ENCODE data around the gene GAK. TPM values are rescaled to one million over a fixed set of nuclear protein-coding genes. Genes with fewer than 3 reads are reported as not detected.
"Not testable (repeated sequence)": the region's sequence is repeated elsewhere in the genome, so short reads cannot be mapped to it uniquely, and the experiment has no call there.

Gene GAK
- total RNA-seq, 4 donors from 2014 or later, result 62.3 to 126 (median 85.4) TPM

DNA sequence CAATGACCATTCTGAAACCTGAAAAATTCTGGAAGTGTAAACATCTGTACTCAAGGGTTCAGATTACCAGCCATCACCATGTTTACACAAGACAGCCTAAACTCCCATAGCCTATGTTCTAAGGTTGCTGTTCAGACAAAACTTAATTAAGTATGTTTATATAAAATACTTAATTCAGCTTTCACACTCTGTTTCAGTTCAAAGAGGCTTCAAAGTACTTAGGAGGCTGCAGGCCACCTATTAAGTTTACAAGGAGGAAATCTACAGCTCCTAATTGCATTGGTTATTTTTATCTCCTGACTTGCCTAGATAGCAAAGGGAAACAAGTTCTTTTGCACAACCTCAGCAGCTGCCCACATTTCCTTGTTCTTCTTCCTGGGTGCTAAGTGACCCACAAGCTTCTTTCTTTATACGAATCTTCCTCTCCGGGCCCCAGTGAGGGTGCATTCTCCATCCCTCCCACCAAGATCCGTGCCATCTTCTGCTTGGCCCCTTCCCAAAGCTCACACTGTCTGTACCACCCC, 2.0 kb downstream of the GAK start:
- no peak for TF ChIP-seq CTCF (IDR thresholded peaks at IDR 0.05)
- ATAC-seq (ENCODE audit: low FRiP score), result no peak
- no peak for DNase-seq (ENCODE audit: low spot score)

DNA sequence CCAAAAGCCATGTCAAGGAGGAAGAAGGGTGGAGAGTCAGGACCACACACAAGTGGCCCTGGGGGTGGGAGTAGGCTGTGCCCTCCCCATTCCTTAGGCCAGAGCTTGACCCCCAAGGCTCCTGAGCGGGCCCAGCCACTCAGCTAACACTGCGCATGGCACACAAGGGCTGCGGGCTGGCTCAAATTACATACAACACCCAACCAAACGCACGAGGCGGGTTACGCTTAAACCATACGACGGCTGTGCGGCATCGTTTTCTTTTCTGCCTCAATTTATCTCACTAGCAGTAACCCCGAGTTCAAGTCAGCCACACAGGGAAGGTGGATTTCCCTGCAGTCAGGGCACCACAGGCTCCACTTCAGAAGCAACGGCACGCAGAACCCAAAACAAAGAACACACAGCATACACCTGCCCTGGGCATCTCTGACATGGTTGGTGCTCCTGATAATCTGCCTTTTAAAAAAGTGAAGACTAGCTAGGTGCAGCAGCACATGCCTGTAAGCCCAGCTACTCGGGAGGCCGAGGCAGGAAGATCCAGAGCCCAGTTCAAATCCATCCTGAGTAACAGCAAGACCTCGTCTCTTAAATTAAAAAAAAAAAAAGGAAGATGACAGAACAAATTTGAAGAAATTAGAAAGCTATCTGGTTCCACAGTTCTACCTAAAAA, 2.9 kb downstream of the GAK start:
- no peak for TF ChIP-seq CTCF (IDR thresholded peaks at IDR 0.05)
- no peak for ATAC-seq (ENCODE audit: low FRiP score)
- no peak for DNase-seq (ENCODE audit: low spot score)

DNA sequence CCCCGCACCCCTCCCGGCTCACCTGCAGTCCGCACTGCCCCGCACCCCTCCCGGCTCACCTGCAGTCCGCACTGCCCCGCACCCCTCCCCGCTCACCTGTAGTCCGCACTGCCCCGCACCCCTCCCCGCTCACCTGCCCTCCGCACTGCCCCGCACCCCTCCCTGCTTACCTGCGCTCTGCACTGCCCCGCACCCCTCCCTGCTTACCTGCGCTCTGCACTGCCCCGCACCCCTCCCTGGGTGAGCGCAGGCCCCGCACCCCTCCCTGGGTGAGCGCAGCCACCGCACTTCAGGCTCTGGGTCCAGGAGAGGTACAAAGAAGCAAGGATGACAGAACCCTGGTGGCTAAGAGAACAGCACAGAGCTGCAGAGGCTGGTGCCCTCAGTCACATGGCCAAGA, 4.5 kb downstream of the GAK start:
- not testable (repeated sequence) for ATAC-seq (ENCODE audit: low FRiP score); DNase-seq (ENCODE audit: low spot score)

GRCh38 chr4:926538-926937, 5.6 kb downstream of the GAK start:
- no peak for DNase-seq (ENCODE audit: low spot score)
- no peak for TF ChIP-seq CTCF (IDR thresholded peaks at IDR 0.05)
- ATAC-seq (ENCODE audit: low FRiP score), result no peak

GRCh38 chr4:925771-926500, 6.2 kb downstream of the GAK start:
- TF ChIP-seq CTCF (IDR thresholded peaks at IDR 0.05), result no peak
- no peak for ATAC-seq (ENCODE audit: low FRiP score)
- no peak for DNase-seq (ENCODE audit: low spot score)

DNA sequence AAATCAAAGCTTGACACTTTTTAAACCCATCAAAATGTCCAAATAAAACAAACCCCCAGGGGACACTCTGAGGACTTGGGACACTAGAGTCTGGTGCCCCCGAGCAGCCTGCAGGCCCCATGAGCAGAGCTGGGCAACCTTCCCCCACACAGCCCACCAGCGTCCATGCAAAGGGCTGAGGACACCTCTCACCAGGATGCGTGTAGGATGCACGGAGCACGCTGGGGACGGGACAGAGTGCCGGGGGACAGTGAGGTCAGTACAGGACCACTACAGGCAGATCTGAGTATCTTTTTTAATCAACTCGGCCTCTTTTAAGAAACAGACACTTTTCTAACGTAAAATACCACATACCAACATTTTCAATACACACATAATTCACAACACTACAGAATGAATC, 6.9 kb downstream of the GAK start:
- ATAC-seq (ENCODE audit: low FRiP score) (no peak), DNase-seq (ENCODE audit: low spot score) (no peak)
- no peak for TF ChIP-seq CTCF (IDR thresholded peaks at IDR 0.05)

DNA sequence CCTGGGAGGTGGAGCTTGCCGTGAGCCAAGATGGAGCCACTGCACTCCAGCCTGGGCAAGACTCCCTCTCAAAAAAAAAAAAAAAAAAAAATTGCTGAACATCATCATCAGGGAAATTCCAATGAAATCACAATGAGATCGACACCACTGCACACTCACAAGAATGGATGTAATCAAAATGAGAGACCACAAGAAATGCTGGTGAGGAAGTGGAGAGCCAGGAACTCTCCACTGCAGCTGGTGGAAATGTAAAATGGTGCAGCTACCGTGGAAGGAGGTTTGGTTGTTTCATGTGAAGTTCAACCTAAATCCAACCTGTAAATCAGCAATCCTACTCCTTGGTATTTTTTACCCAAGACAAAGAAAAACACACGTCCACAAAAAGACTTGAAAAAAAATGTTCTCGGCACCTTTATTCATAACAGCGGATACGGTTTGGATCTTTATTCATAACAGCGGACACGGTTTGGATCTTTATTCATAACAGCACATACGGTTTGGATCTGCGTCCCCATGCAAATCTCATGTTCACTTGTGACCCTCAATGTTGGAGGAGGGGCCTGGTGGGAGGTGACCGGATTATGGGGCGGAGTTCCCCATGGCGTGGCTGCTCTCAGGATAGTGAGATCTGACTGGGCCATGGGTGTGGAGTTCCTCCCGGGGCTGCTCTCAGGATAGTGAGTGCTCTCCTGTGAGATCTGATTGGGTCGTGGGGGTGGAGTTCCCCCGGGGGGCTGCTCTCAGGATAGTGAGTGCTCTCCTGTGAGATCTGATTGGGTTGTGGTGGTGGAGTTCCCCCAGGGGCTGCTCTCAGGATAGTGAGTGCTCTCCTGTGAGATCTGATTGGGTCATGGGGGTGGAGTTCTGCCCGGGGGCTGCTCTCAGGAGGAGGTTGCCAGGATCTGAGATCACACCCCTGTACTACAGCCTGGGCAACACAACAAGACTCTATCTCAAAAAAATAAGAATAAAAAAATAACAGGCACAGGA, 7.7 kb downstream of the GAK start:
- TF ChIP-seq CTCF (IDR thresholded peaks at IDR 0.05), result no peak
- DNase-seq (ENCODE audit: low spot score) (no peak), ATAC-seq (ENCODE audit: low FRiP score) (no peak)
